Coronary artery (tissue), 2 donors: ENCODE results near the gene ATG2B.

Experiments
- DNase-seq: peaks from one replicate; pipeline ENCODE4 v3.0.0-alpha.2; 2017; ENCODE audit warnings: low spot score
- H3K27ac ChIP-seq, 2 donors: fragments of 200-600 bp; sonication (generic); one replicate each; pipeline ENCODE4 v1.5.1; 2016 to 2019
- H3K4me3 ChIP-seq: fragments of 200-600 bp; sonication (generic); 2 replicates; pipeline ENCODE4 v1.5.1; 2016; ENCODE audit warnings: mild to moderate bottlenecking, moderate library complexity
- TF ChIP-seq, protein P1 (sequence below): fragments of 200-600 bp; sonication (generic); IDR thresholded peaks from one replicate; pipeline ENCODE4 v1.5.1; 2019; ENCODE audit warnings: antibody characterized with exemption

ATG2B gene

GRCh38 chr14:96270565-96271420, 92.3 kb downstream of the ATG2B start:
- no peak overlapping the region for H3K4me3 ChIP-seq
- TF ChIP-seq, protein P1, sequence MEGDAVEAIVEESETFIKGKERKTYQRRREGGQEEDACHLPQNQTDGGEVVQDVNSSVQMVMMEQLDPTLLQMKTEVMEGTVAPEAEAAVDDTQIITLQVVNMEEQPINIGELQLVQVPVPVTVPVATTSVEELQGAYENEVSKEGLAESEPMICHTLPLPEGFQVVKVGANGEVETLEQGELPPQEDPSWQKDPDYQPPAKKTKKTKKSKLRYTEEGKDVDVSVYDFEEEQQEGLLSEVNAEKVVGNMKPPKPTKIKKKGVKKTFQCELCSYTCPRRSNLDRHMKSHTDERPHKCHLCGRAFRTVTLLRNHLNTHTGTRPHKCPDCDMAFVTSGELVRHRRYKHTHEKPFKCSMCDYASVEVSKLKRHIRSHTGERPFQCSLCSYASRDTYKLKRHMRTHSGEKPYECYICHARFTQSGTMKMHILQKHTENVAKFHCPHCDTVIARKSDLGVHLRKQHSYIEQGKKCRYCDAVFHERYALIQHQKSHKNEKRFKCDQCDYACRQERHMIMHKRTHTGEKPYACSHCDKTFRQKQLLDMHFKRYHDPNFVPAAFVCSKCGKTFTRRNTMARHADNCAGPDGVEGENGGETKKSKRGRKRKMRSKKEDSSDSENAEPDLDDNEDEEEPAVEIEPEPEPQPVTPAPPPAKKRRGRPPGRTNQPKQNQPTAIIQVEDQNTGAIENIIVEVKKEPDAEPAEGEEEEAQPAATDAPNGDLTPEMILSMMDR = no peak
- no peak for DNase-seq
- H3K27ac ChIP-seq = peak overlapping the region in 1 of 2 donors; percentile 32

- TF ChIP-seq, protein P1 = no peak
- Histone ChIP-seq H3K27ac (peak overlapping the region in 1 of 2 donors; percentile 37), H3K4me3 (no peak overlapping the region)
- DNase-seq = no peak
These were observed 93.8 kb downstream of the ATG2B start for GRCh38 chr14:96269359-96269710.

GRCh38 chr14:96268431-96269358, 94.4 kb downstream of the ATG2B start:
- H3K27ac ChIP-seq = peak overlapping the region in 1 of 2 donors; percentile 37
- H3K4me3 ChIP-seq = no peak overlapping the region
- DNase-seq = no peak
- TF ChIP-seq, protein P1 = no peak

DNA sequence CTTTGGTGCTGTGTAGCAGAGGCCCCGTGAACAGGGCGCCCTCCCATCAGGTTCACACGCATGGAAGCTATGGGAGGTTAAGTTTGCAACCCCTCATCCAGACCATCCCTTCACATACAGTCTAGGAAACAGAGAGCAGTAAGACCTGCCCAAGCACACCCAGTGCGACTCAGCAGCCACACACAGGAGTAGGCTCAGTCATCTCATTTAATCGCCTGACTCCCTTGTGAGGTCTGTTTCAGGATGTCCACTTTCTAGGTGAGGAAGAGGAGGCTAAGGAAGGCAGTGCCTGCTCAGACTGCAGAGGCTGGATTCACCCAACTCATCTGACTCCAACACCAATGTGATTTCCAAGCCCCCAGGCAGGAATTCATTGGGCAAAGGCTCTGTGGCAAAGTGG, 95.2 kb downstream of the ATG2B start:
- Histone ChIP-seq H3K27ac (no peak overlapping the region), H3K4me3 (no peak overlapping the region)
- TF ChIP-seq, protein P1 = no peak
- DNase-seq = no peak

DNA sequence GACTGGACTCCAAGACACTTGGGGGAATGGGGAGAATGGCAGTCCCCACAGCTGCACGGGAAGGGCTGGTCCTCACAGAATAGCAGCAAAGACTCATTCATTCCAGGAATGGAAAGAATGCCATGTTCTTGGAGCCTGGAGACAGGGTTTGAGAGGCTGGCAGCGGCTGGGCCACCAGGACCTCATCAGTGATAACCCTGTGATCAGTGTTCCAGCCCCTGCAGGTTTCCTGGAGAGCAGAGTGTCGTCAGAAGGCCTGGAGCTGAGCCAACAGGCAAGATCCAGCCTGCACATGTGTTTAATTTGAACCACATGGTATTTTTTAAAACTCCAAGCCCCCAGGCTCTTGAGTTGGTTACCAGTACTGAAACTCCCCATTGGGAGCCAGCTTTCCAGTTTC, 95.8 kb downstream of the ATG2B start:
- TF ChIP-seq, protein P1 = no peak
- Histone ChIP-seq H3K27ac (no peak overlapping the region), H3K4me3 (no peak overlapping the region)
- no peak for DNase-seq

- TF ChIP-seq, protein P1 = no peak
- no peak overlapping the region for H3K4me3 ChIP-seq
- DNase-seq = no peak
- no peak overlapping the region for H3K27ac ChIP-seq
These were observed 97.6 kb downstream of the ATG2B start for GRCh38 chr14:96265383-96266095.
